ENCODE results near the gene SPPL2B. TPM values are rescaled to one million over a fixed set of nuclear protein-coding genes. Genes with fewer than 3 reads are reported as not detected.

SPPL2B gene
- total RNA-seq, 2 donors from 2014 or later: 75.8 to 202 TPM

GRCh38 chr19:2338751-2339643, 10.5 kb downstream of the SPPL2B start:
- DNase-seq (no peak), ATAC-seq (no peak)
- Histone ChIP-seq H3K27me3 (no peaks in the 10 kb centered on the region), H3K36me3 (replicated peaks in 1 of 2; ENCODE audit: insufficient read depth in 1 of 2, low read depth in 2 of 2) (peaks cover 0 to 8% of the 10 kb centered on the region in 2 donors), H3K27ac (no peak overlapping the region), H3K4me1 (peaks cover 13% of the 10 kb centered on the region), H3K9me3 (no peaks in the 10 kb centered on the region), H3K4me3 (no peak overlapping the region)
- WGBS, 2 donors: 95 to 98% methylated on average over 32 to 41 of the region's 54 CpGs
- no peak for TF ChIP-seq CTCF (IDR thresholded peaks at IDR 0.05)
- no peak for TF ChIP-seq POLR2A (IDR thresholded peaks at IDR 0.05)
- intact Hi-C loops (cut with DNase I): no loop called here

GRCh38 chr19:2339644-2340310, 11.3 kb downstream of the SPPL2B start:
- H3K9me3 ChIP-seq: no peaks in the 10 kb centered on the region
- H3K27me3 ChIP-seq: no peaks in the 10 kb centered on the region
- DNase-seq (no peak), ATAC-seq (no peak)
- peaks cover 0 to 8% of the 10 kb centered on the region in 2 donors for H3K36me3 ChIP-seq (replicated peaks in 1 of 2; ENCODE audit: insufficient read depth in 1 of 2, low read depth in 2 of 2)
- TF ChIP-seq POLR2A (IDR thresholded peaks at IDR 0.05) (no peak), CTCF (IDR thresholded peaks at IDR 0.05) (no peak)
- no peak overlapping the region for H3K27ac ChIP-seq
- no peak overlapping the region for H3K4me3 ChIP-seq
- intact Hi-C loops (cut with DNase I): no loop called here
- WGBS, 2 donors: 88 to 92% methylated on average over 17 to 46 of the region's 52 CpGs
- H3K4me1 ChIP-seq: peaks cover 11% of the 10 kb centered on the region

GRCh38 chr19:2340496-2341243, 12.2 kb downstream of the SPPL2B start:
- intact Hi-C loops (cut with DNase I): no loop called here
- ATAC-seq (no peak), DNase-seq (no peak)
- no peak overlapping the region for H3K4me3 ChIP-seq
- no peaks in the 10 kb centered on the region for H3K27me3 ChIP-seq
- TF ChIP-seq CTCF (IDR thresholded peaks at IDR 0.05) (no peak), POLR2A (IDR thresholded peaks at IDR 0.05) (no peak)
- WGBS, 2 donors: 93% methylated on average over 24 of the region's 38 CpGs; no CpG with 5 or more reads in 1 of the 2 donors
- H3K27ac ChIP-seq: no peak overlapping the region
- peaks cover 11% of the 10 kb centered on the region for H3K4me1 ChIP-seq
- peaks cover 0 to 8% of the 10 kb centered on the region in 2 donors for H3K36me3 ChIP-seq (replicated peaks in 1 of 2; ENCODE audit: insufficient read depth in 1 of 2, low read depth in 2 of 2)
- no peaks in the 10 kb centered on the region for H3K9me3 ChIP-seq

- Histone ChIP-seq H3K27me3 (no peaks in the 10 kb centered on the region), H3K36me3 (replicated peaks in 1 of 2; ENCODE audit: insufficient read depth in 1 of 2, low read depth in 2 of 2) (peaks cover 0 to 8% of the 10 kb centered on the region in 2 donors), H3K4me1 (peaks cover 11% of the 10 kb centered on the region), H3K9me3 (no peaks in the 10 kb centered on the region), H3K4me3 (no peak overlapping the region), H3K27ac (no peak overlapping the region)
- intact Hi-C loops (cut with DNase I): no loop called here
- 83 to 88% methylated on average over 15 to 24 of the region's 24 CpGs for WGBS, 2 donors
- DNase-seq (no peak), ATAC-seq (no peak)
- TF ChIP-seq CTCF (IDR thresholded peaks at IDR 0.05): no peak
- TF ChIP-seq POLR2A (IDR thresholded peaks at IDR 0.05): no peak
These were observed 12.8 kb downstream of the SPPL2B start for GRCh38 chr19:2341244-2341751.

Measured in body of pancreas (tissue), 4 donors.